GM12875 (cell line): Measurements from ENCODE around the gene RTL10.

Experiments used
- H3K4me3 ChIP-seq: one replicate; pipeline ENCODE4 v1.5.1; 2011; ENCODE audit warnings: low read depth, low read length, control low read depth
- TF ChIP-seq, protein P1 (sequence below): IDR thresholded peaks from 2 replicates; pipeline ENCODE4 v1.5.1; 2011; ENCODE audit warnings: low read depth, mild to moderate bottlenecking, control low read depth, inconsistent platforms, low read length, moderate library complexity, borderline replicate concordance; ENCODE audit not compliant: insufficient read depth

RTL10 gene

DNA sequence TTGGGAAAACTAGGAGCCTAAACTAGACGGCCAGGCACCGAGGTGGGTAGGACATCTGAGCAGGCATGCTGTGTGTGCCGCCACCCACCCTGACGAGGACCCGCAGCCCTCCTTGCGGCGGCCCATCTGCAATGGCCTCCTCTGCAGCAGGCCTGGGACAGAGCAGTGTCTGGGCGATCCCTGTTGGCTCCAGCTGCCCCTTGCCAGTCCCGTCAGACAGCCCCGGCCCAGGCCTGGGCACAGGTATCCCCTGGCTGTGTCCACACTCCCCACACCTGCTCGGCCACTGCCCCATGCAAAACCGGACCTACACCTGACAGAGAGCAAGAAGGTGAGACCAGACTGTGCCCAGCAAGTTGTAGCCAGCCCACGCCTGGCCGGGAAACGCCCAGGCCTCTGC lies 38.7 kb upstream of the RTL10 start:
- H3K4me3 ChIP-seq = no peak overlapping the region
- TF ChIP-seq, protein P1, sequence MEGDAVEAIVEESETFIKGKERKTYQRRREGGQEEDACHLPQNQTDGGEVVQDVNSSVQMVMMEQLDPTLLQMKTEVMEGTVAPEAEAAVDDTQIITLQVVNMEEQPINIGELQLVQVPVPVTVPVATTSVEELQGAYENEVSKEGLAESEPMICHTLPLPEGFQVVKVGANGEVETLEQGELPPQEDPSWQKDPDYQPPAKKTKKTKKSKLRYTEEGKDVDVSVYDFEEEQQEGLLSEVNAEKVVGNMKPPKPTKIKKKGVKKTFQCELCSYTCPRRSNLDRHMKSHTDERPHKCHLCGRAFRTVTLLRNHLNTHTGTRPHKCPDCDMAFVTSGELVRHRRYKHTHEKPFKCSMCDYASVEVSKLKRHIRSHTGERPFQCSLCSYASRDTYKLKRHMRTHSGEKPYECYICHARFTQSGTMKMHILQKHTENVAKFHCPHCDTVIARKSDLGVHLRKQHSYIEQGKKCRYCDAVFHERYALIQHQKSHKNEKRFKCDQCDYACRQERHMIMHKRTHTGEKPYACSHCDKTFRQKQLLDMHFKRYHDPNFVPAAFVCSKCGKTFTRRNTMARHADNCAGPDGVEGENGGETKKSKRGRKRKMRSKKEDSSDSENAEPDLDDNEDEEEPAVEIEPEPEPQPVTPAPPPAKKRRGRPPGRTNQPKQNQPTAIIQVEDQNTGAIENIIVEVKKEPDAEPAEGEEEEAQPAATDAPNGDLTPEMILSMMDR = no peak

DNA sequence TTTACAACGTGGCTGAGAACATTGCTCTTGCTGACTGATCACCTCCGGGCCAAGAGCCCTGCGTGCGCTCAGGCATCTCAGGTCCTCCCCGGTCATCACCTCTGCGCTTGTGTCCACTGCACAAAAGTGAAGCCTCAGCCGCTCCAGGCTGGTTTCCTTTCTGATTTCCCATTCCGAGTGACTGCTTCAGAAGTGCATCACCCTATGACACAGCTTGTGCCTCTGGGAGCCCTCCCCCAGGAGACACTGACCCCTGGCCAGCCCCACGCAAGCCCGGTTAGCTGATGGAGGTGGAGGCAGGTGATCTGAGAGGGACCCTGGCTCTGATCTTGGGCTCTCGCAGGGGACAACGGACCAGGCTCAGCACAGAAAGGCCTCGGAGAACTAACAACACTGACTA lies 38.3 kb upstream of the RTL10 start:
- TF ChIP-seq, protein P1 = no peak
- no peak overlapping the region for H3K4me3 ChIP-seq

DNA sequence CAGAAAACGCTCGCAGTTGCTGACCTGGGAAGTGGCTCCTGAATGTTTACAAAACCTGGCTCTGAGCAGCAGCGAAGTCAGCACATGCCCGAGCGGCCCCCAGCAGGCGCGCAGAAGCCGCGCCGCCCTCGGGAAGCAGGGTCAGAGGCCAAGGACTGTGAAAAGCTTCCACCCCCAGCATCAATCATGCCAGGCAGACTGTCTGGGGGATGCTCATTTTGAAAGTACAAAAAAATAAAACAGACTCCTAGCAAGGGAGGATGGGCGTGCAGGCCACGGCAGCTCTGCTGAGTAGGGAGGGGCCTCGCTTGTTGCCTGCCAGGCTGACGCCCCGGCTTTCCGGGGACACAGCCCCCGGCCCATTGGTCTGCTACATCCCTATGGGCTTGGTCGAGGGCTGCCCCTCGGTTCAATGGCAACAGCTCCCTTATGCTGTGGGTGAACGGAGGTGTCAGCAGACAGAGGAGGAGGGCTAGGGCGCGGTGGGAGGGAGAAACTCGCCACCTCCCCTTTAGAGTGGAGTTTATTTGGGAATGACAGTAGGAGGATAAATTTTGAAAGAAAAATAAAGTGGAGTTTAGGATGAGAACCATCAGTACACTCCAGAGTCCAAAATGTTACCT lies 37.7 kb upstream of the RTL10 start:
- H3K4me3 ChIP-seq = no peak overlapping the region
- TF ChIP-seq, protein P1 = no peak

DNA sequence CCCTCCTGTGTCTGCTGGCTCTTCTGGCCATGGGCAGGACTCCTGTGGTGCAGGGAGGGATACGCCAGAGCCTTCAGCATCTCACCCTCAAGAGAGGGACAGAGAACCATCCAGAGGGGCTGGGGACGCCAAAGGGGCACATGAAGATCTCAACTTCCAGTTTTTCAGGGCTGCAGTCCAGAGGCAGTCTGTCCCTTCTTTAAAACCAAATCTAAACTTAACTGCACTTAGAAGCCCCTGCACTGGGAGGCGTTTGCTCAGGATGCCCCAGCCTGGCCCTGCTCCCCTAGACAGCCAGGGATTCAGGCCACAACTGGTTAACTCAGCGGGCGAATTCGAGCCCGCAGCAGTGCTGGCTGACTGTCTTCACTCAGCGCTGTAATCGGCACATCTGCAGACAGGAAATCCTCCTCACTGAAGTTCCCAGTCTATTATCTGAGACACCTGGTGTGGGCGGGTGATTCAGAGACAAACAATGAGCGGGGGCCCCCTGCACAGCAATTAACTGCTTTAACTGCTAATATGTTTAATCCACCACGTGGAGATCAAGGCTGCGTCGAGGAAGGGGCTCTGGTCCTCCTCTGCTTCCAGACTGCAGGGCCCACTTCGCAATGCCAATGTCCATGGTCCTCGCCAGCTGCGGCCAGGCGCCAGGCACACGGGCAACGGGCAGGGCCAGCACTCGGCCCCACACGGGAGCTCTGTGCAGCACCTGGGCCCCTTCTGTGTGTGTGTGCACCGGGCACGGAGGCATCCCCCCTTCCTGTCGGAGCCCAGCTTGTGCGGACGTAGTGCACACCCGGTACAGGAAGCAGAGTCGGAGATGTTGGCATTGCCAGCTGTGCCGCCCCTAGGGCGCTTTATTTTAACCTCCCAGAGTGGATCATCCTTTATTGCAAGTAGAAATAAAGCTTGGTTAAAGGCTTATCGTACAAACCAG lies 36.9 kb upstream of the RTL10 start:
- no peak overlapping the region for H3K4me3 ChIP-seq

DNA sequence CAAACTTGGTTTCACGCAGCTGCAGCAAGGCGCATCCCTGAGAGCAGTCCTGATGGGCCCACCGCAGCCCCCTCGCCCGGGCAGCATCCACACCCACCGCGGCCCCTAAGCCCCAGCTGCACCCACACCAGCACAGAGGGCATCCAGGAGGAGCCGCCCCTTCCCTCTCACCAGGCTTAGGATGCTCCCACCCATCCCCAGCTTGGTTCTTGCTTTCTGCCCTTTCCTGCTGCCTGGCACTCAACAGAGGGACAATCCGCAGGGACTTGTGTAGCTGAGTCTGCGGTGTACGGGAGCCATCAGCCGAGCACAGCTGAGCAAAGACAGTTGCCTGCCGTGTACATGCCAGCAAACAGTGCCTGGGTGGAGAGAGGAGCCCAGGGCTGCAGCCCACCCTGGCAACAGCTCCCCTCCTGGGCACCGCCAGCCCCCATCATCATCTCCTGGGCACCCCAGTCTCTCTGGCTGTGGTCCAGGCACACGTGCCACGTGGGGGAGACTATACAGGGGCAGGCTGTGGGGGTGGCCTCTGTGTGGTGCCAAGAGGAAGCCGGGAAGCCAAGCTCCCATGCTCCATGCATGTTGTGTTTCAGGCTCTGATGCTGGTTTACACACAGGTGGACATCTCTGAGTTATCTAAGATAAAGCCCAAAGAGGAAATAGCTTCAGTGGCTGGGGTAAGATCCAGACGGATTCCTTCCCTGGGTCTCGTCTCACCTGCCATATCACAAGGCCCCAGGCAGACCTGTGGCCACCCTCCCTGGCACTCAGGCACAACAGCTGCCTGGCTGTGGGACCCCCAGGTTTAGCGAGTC lies 36.0 kb upstream of the RTL10 start:
- TF ChIP-seq, protein P1 = no peak
- H3K4me3 ChIP-seq = no peak overlapping the region

More for the DNA sequence above, 36.9 kb upstream of the RTL10 start:
- TF ChIP-seq, protein P1 = no peak

DNA sequence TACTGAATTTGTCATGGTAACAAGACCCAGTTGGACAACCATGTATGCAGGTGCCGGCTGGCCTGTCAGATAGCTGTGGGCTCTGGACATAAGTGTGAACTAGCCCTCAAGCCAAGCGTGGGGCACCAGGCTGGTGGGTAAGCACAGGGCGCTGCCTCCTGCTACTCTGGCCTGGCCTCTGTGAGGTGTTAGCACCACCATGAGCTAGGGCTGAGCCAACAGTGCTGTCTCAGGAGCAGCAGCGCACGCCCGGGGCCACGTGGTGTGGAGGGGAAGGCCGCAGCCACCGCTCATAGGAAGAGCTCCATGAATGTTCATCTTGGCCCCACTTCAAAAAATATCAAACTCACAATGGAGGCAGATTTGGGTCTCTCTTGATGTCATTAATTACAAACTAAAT lies 35.3 kb upstream of the RTL10 start:
- no peak overlapping the region for H3K4me3 ChIP-seq
- TF ChIP-seq, protein P1 = no peak
